GM13976 (cell line): Measurements from ENCODE around the gene ESR1.

Experiments
- DNase-seq: peaks from one replicate; pipeline ENCODE4 v3.0.0; 2012; ENCODE audit warnings: low spot score
- CTCF ChIP-seq: IDR thresholded peaks from 2 replicates; pipeline ENCODE4 v1.5.1; 2012; ENCODE audit warnings: borderline replicate concordance, mild to moderate bottlenecking; ENCODE audit not compliant: insufficient read depth; ENCODE audit errors: extremely low read depth, missing control alignments, control extremely low read depth
- in situ Hi-C: fragments of 300-500 bp; cut with MboI; formaldehyde crosslinking; loops from one replicate; pipeline ENCODE4 v1.12.0; 2022; ENCODE audit warnings: low sequenced_read_pairs, mixed read lengths, inconsistent platforms; ENCODE audit not compliant: unreplicated experiment

ESR1 gene

GRCh38 chr6:152004036-152004566, 196.6 kb downstream of the ESR1 start:
- in situ Hi-C loops = no loop called here
- no peak for DNase-seq
- TF ChIP-seq CTCF = no peak

GRCh38 chr6:152004896-152005295, 197.4 kb downstream of the ESR1 start:
- DNase-seq = no peak
- in situ Hi-C loops = no loop called here
- TF ChIP-seq CTCF = no peak

GRCh38 chr6:152008779-152009178, 201.3 kb downstream of the ESR1 start:
- in situ Hi-C loops = no loop called here
- TF ChIP-seq CTCF = no peak
- DNase-seq = no peak

- in situ Hi-C loops = no loop called here
- TF ChIP-seq CTCF = no peak
- no peak for DNase-seq
Measured at GRCh38 chr6:152012227-152012626, 204.7 kb downstream of the ESR1 start.

GRCh38 chr6:152018876-152019275, 211.4 kb downstream of the ESR1 start:
- no peak for TF ChIP-seq CTCF
- DNase-seq = no peak
- in situ Hi-C loops = no loop called here

GRCh38 chr6:152022303-152022702, 214.8 kb downstream of the ESR1 start:
- no peak for DNase-seq
- no peak for TF ChIP-seq CTCF
- in situ Hi-C loops = no loop called here

GRCh38 chr6:152023613-152024012, 216.1 kb downstream of the ESR1 start:
- in situ Hi-C loops = no loop called here
- DNase-seq = no peak
- TF ChIP-seq CTCF = no peak
